HG03280 (cell line): ENCODE measurements around the gene FUS.
"Not testable (repeated sequence)": the region's sequence is repeated elsewhere in the genome, so short reads cannot be mapped to it uniquely, and the experiment has no call there.

Experiments
- ATAC-seq: cut with Tn5 transposase; IDR thresholded peaks from one replicate; pipeline ENCODE4 v1.9.1; 2021; ENCODE audit warnings: mild to moderate bottlenecking, moderate library complexity; ENCODE audit not compliant: unreplicated experiment

FUS gene

GRCh38 chr16:31143011-31143693, 36.8 kb upstream of the FUS start:
- no peak for ATAC-seq

DNA sequence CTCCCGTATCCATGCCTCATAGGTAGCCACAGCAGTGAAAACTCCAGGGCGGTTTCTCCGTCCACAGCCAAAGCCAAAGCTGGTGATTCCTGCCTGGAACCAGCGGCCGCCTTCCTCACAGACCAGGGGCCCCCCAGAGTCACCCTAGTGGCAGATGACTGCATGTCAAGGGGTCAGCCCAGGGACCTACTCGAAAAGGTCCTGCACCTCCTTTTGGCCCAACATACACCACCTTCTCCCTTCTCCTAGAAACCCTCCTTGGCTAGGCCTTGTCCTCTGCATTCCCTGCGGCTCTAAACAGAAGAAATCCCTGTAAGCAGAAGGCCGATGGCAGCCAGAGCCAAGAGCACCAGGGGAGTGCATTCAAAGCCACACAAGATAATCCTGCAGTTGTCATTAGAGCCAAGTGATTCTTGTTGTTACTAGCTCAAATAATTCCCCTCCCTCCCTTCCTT, 36.2 kb upstream of the FUS start:
- ATAC-seq = no peak

DNA sequence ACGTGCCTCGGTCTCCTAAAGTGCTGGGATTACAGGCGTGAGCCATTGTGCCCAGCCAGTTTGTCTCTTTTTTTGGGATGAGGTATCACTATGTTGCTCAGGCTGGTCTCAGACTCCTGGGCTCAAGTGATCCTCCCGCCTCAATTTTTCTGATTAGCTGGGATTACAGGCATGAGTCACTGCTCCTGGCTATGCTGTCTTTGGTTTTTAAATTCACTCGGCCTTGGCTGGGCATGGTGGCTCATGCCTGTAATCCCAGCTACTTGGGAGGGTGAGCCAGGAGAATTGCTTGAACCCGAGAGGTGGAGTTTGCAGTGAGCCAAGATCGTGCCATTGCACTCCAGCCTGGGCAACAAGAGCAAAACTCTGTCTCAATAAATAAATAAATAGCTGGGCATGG, 35.5 kb upstream of the FUS start:
- ATAC-seq = not testable (repeated sequence)

DNA sequence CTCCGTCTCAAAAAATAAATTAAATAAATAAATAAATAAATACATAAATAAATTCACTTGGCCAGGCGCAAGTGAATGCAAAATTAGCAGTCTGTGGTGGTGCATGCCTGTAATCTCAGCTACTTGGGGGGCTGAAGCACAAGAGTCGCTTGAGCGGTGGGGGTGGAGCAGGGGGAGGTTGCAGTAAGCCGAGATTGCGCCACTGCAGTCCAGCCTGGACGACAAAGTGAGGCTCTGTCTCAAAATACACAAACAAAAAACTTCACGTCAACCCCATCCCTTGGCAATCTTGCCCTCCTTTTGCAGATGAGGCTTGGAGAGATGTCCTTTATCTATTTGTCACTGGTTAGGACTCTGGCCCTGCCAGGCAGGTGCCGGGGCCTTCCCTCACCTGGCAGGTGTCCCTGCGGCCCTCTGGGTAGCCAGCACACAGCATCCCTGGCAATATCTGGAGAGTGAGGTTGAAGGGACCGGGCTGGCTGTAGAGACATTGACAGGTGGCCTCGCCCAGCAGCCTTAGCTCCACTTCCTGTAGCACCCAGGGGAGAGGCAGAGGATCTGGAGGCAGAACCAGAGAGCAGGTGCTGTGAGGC, 34.4 kb upstream of the FUS start:
- ATAC-seq = no peak

GRCh38 chr16:31147574-31147973, 32.4 kb upstream of the FUS start:
- no peak for ATAC-seq

- no peak for ATAC-seq
Observed at GRCh38 chr16:31148281-31148728, 31.6 kb upstream of the FUS start.

DNA sequence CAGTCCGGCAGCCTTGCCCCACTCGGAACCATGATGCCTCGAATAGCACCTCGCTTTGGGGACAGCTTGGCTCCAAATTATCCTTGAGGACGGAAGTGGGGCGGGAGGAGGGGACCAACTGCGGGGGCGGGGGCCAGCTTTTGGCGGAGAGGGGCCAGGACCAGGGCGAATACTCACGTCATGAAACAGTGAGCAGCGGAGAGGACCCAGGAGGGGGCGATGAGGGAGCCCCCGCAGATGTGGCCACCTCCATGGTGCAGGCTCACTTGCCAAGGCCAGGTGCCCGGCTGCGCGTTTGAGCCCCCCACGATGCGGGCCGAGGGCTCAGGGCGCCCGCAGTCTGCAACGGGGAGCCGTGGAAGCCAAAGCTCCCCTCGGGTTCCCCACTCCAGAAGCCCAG, 31.0 kb upstream of the FUS start:
- no peak for ATAC-seq

DNA sequence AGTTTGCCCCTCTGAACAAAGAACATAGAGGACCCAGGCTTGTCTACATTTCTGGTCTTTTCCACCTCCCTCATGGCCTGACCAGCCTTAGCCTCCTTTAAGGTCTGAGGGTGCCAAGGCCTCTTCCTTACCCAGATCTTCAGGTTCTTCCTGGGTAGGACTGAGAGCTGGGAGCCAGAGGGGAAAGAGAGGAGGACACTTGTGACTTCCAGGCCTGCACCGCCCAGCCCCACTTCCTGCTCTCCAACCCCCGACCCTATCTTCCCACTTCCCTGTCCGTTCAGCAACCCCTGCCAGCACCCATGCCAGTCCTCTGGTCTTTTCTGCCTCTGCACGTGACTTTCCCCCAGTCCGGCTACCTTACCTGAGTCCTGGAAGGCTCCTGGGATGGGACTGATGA, 30.6 kb upstream of the FUS start:
- no peak for ATAC-seq

DNA sequence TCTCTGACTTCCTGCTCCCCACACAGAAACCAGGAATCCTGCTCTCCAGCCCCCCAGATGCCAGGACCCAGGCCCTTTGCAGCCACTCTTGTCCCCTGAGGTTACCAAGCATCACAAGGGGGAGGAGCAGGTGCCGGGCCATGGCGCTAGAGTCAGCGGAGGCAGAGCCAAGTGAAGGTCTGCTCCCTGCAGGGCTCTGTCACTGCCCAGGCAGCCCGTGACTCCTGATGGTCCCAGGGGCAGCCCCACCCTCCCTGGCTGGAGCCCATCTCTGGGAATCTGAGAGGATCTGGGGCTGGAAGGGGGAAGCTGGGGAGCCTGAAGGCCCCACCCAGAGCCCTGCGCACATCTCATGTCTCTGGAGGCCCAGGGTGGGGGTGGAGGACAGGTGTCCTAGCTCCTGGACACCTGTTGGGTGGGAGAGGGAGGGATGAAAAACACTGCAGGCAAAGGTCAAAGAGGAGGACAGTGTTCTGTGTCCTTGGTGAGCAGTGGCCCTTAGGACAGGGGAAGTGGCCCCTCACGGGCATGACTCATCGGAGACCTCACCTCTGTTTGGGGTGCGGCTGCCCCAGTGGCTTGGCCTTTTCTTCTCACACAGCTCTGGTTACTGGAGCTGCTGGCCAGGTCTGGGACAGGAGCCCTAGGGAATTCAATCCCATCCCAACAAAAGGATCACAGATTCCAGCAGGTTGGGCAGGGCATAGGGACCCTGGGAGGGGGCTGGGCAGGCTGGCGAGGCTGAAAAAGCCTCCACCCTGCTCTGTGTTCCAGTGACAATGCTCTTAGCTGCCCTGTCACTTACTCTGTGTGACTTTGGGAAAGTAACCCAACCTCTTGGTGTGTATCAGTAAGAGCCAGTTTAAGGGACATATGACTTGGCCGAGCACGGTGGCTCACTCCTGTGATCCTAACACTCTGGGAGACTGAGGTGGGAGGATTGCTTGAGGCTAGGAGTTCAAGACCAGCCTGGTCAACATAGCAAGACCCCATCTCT, 29.7 kb upstream of the FUS start, which contains the start of gene PRSS36:
Gene PRSS36, minus strand, starts transcription at position 173 of the 997 bp plus-strand sequence. Its CDS starts 31 bp downstream, at position 142.
- no peak for ATAC-seq

GRCh38 chr16:31150976-31151375, 29.0 kb upstream of the FUS start:
- ATAC-seq = not testable (repeated sequence)

- ATAC-seq = no peak
Observed at GRCh38 chr16:31157136-31157535, 22.8 kb upstream of the FUS start.

DNA sequence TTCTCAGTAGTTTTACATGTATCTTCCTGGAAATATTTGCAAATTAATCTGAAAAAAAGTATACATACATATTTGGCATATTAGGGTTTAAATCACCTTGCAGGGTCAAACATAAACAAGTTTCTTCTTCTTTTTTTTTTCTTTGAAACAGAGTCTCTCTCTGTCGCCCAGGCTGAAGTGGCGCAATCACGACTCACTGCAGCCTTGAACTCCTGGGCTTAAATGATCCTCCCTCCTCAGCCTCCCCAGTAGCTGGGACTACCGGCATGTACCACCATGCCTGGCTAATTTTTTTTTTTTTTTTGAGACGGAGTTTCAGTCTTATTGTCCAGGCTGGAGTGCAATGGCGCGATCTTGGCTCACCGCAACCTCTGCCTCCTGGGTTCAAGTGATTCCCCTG, 12.6 kb upstream of the FUS start:
- no peak for ATAC-seq

DNA sequence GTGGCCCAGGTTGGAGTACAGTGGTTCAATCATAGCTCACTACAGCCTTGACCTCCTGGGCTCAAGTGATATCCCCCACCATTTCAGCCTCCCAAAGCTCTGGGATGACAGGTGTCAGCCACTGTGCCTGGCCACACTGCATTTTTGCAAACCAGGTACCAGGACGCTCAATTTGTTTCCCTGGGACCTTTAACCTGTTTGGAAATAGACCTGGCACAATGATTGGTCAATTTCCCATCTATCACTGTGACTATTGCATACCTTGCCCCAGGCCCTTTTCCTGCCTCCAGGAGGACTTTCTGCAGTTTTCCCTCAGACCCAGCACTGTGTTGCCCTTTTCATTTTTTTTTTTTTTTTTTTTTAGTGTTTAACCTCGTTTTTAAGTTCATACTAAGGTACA, 11.1 kb upstream of the FUS start:
- no peak for ATAC-seq

DNA sequence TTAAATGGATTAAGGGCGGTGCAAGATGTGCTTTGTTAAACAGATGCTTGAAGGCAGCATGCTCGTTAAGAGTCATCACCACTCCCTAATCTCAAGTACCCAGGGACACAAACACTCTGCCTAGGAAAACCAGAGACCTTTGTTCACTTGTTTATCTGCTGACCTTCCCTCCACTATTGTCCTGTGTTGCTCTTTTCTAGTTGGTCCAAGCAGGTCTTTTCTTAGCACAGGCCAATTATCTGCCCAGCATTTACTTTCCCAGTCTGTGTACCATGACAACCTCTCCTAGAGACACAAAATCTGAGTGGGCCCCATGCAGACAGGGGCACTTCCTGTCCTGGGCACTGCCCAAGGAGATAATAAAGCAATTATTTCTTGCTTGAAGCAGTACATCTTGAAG, 9.9 kb upstream of the FUS start:
- not testable (repeated sequence) for ATAC-seq

- no peak for ATAC-seq
Observed at GRCh38 chr16:31177136-31177535, 2.8 kb upstream of the FUS start.

GRCh38 chr16:31179219-31179746, 656 bp upstream of the FUS start:
- ATAC-seq = peak; percentile 5

- no peak for ATAC-seq
Observed at GRCh38 chr16:31181102-31181830, 1.3 kb downstream of the FUS start.

GRCh38 chr16:31182391-31182790, 2.5 kb downstream of the FUS start:
- ATAC-seq = no peak

DNA sequence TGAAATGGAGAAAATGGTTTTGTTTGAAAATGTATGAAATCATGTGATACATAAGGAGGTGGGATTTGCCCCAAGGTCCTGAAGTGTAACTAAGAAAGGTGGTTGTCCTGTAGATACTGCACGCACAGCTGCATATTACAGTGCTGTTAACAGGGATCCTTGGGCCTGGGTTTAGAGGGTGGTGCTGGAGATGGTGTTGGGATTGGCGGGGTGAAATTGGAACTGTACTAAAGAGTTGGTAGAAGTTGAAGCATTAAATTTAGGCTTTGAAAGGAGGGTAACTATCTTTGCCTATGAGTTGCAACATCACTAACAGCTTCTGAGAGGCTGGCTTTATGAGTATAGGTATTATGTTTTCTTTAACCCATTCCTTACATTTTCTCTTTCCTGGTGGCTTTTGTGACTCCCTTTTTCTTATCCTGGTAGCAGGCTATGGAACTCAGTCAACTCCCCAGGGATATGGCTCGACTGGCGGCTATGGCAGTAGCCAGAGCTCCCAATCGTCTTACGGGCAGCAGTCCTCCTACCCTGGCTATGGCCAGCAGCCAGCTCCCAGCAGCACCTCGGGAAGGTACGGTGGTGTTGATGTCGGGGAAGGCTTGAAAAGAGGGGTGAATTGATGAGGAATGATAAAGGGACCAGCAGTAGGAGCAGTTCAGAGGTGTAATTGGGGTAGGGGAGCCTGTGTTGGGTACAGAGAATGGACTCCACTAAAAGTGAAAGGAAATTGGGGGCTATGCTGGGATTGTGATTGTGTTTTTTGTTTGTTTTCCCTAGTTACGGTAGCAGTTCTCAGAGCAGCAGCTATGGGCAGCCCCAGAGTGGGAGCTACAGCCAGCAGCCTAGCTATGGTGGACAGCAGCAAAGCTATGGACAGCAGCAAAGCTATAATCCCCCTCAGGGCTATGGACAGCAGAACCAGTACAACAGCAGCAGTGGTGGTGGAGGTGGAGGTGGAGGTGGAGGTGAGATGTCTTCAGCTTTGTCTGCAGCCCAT, 3.8 kb downstream of the FUS start:
- no peak for ATAC-seq
